Prostate gland (tissue), 2 donors: ENCODE measurements around the gene LZTS3.

Experiments used
- CTCF ChIP-seq, 4 experiments: fragments of 200-600 bp in 2 of 4; fragments of 450-650 bp in 2 of 4; sonication (generic) in 2 of 4; IDR thresholded peaks; 1 replicate in 3 of 4; 2 replicates in 1 of 4; pipeline ENCODE4 v1.5.1; 2016 to 2019; ENCODE audit warnings: antibody characterized with exemption in 4 of 4, mild to moderate bottlenecking in 2 of 4, moderate library complexity in 2 of 4
- POLR2A ChIP-seq: fragments of 450-650 bp; IDR thresholded peaks from one replicate; pipeline ENCODE4 v1.6.1; 2016; ENCODE audit warnings: antibody characterized with exemption, mild to moderate bottlenecking
- POLR2AphosphoS5 ChIP-seq: sonication (generic); formaldehyde crosslinking; IDR thresholded peaks from one replicate; pipeline ENCODE4 v1.6.1; 2017; ENCODE audit warnings: antibody characterized with exemption

- TF ChIP-seq CTCF (IDR thresholded peaks at IDR 0.05) (no peak), POLR2AphosphoS5 (no peak), POLR2A (no peak)
Observed at GRCh38 chr20:3199206-3199605, 25.9 kb upstream of the LZTS3 start.
